Stromal cell of bone marrow (primary cell): Measurements from ENCODE around the gene FOS.

Experiments
- DNase-seq: peaks from one replicate; pipeline ENCODE4 v3.0.0-alpha.2; 2012; ENCODE audit warnings: low read depth

Gene FOS

DNA sequence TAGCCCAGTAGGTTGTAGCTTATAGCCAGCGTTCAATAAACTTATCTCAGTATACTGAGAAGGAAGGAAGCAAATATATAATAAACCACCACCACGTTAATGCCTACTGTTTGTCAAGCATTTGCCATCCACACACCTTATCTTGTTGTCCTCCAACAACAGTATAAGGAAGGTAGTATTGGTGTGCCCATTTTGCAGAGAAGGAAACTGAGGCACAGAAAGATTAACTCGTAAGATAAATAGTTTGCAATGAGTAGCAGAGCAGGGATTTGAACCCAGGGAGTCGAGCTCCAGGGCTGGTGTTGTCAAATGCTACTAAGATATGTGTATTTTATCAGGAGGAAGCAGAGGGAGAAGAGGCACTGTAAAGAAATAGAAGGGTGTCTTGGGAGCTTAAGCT is 27.8 kb upstream of the FOS start:
- DNase-seq = no peak

- DNase-seq = no peak
Observed at GRCh38 chr14:75252254-75252837, 26.3 kb upstream of the FOS start.

DNA sequence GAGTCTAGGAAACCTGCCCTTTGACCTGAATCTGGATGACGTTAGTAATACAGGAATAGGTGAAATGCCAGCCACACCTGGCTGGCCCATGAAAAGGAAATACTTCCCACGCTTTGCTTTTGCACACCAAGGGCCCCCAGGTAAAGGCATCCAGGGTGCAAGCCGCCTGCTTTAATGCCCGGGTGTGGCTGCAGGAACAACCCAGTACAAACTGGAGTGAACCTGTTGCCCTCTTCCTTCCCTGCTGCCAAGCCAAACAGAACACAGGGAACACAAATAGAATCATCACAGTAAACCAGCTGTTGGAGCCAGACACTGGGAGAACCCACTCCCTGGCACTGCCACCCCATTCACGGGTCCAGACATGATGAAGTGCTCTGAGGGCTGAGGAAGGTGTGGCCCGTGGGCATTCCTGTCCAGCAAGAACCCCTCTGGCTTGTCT is 24.2 kb upstream of the FOS start:
- DNase-seq = no peak

- DNase-seq = no peak
Observed at GRCh38 chr14:75254901-75255584, 23.6 kb upstream of the FOS start.

DNA sequence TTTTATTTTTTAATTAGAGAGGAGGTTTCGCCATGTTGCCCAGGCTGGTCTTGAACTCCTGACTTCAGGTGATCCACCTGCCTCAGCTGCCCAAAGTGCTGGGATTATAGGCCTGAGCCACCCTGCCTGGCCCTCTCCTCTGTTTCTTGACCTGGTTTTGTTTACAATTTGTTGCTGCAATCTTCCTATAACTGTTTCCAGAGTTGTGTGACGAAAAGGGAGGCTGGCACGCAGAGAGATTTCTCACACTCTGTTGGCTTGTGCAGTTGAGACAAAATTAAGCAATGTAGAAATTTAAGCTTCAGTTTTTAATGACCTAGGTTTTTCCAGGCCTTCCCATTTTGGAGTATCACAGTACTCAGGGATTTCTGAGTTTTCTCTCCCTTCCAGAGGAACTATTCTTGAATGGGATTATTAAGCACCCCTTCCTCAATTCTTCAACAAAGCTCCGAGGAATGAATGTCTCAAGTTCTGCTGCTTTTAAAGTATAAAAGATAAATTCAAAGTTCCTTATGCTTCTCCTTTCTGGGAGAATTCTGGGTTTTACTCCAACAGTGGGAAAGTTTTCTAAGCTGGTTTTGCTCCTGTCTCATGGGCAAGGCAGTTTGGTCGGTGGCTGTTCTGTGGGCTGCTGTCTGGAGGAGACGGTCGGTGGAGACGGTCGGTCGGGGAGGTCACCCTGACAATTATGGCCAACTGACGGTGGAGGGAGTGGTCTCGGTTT is 20.4 kb upstream of the FOS start:
- DNase-seq = peak; percentile 72

GRCh38 chr14:75258803-75259509 is 19.7 kb upstream of the FOS start:
- peak; percentile 99 for DNase-seq

GRCh38 chr14:75259510-75259855 is 19.1 kb upstream of the FOS start:
- DNase-seq = peak; percentile 54

DNA sequence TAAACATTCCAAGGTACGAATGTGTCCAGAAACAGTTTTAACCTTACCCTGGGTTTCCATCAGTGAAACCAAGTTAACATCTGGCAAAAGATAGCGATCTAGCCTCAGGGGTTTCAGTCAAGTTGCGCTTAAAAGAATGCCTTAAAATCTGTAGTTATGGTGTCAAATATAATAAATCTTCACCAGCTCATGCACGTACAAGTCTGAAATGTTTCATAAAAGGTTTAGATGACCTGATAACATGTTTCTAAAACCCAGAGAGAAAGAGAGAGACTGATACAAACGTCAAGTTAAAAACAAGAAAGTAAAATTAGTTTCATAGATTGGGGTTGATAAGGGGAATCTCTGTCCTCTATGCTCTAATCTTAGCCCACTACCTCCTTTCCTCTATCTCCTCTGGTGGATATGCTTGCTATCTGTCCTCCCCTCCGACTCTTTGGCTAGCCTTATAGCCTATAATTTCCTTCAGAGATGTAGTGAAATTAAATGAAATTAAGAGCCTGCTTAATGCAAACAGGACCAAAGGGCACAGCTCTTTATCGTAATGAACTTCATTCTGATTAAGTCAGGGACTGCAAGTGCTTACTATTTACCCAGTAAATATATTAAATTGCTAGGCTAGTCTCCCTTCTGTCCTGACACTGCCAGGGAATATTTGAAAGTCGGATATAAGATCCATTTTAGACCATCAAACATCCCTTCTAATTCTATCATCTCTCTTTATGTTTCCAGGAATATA is 18.4 kb upstream of the FOS start:
- DNase-seq = no peak

DNA sequence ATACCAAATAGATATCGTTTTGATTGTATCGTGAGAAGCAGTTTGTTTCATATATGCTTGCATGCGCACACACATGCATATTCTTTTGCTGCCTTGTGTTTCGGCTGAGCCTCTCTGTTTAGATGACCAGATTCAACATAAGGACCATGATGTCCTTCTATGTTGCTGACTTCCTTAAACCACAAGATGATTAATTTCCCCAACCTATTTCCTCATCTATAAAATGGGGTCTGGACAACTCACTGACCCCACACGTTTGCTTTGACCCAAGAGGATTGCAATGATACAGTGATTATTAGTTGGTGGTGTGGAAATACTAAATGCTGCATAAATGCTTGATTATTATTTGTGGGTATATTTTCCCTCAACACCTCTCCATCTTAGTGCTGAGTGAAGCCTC is 16.8 kb upstream of the FOS start:
- DNase-seq = no peak

DNA sequence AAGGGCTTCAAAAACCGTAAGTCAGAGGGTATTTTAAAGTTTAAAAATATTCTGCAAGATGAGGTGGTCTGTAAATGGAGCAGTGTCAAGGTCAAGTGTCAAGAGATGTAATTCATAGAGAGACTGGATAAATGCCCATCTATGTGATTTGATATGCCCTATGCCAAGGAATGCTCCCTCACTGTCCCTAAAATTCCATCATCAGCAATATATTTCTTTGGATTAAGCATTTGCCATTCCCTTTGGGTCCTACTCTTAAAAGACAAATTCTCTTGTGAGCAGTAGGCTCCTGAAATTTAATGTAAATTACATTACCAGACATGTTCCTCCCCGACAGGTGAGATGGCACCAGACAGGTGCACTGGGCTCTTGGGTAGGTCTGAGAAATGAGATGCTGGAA is 16.0 kb upstream of the FOS start:
- no peak for DNase-seq

DNA sequence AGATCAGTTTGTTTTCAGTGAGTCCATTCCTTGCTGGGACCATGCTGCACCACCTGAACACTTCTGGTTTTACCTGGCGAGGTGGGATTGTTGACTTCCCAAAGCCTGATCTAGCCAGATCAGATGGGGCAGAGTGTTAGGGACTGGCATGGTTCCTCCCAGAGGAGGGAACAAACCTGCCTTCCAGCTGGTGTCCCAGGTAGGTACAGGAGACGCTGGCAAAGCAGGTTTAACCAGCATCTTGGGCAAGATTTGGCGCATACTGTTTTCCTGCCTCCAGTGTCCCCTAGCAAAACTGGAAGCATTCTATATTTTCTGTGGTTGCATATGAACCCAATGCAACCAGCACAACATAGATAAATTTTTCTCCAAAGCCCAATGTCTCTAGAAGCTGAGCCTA is 14.6 kb upstream of the FOS start:
- no peak for DNase-seq

DNA sequence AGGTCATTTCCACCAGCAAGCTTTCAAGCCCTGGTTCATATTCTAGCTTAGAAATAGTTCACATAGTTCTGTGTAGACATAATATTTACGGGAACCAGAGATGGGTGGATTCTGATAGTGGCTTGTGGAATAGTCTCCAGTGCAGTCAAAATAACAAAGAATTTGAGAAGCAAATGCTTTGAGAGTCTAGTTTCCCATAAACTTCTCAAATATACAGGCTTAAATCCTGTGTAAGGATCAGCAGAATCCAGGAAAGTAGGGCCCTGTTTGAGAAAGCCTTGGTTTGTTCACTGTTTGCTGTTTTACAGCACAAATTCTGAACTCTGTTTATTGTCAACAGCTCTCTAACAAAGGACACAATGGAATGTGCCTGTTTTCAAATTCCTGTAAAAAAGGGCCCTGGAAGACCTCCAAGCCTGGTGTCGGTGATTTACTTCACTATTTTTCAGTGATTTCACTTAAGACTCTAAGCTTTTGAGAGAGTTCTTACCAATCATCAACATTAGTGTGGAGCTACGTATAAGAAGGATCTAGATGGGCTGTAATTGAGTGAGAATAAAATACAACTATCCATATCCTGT is 11.4 kb upstream of the FOS start:
- peak; percentile 49 for DNase-seq

- DNase-seq = no peak
Observed at GRCh38 chr14:75268633-75269550, 9.7 kb upstream of the FOS start.

- DNase-seq = no peak
Observed at GRCh38 chr14:75271514-75271913, 7.1 kb upstream of the FOS start.

DNA sequence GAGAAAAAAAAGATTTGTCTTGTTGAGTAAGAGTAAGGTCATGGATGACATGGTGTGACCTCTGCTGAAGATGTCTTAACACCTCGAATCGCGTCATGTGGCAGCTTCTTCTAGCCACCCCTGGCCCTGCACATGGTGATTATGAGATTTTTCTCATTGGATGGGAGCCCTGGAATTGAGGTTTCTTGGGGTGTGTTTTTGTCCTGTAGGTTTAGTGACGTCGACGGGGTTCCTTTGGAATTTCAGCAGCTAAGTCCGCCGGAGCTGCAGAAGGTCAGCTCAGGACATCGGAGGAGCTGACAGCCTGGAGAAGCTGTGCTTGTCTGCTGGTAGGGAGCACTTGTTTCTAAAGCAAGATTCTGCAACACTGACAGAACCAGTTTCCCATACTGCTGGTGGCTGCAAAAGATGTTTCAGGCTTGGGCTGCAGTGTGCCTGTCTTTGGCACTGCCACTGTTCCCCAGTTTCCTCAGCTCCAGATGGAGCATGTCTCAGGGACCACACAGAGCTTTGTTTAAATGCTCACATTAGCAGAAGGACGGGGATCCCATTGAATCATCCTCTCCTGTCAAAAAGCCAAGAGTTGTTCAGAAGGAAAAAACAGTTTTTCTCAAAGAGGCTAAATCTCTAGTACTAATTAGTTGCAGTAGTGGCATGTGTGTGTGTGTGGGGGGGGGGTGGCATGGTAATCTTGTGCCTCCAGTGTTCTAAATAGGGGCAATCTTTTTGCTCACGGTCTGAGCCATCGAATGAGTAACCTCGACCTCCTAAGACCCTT is 5.2 kb upstream of the FOS start:
- peak; percentile 56 for DNase-seq

DNA sequence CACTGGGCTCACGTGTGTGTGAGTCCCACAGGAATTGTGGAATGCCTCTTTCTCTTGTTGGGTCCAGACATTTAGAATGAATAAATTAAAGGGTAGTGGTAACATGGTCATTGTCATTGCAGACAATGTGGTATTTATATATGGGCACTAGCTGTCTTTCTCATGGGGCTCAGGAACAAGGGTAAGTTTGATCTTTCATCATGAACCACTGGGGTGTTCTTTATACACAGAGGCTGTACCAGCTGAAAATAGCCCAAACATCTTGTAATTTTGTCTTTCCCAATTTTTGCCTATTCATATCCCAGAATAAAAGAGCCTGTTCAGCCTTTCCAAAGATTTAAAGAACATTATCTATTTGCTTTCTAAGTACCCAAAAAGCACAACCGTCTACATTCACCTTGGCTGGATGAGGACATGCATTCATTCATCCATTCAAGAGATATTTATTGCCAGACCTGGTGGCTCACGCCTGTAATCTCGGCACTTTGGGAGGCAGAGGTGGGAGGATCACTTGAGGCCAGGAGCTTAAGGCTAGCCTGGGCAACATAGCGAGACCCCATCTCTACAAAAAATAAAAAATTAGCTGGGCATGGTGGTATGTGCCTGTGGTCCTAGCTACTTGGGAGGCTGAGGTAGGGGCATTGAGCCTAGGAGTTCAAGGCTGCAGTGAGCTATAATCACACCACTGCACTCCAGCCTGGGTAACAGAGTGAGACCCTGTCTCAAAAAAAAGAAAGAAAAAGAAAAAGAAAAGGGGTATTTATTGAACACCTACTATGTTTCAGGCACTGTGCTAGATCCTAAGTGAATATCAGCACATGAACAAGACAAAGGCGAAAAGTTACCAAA is 4.4 kb upstream of the FOS start:
- no peak for DNase-seq

GRCh38 chr14:75274899-75275569 is 3.6 kb upstream of the FOS start:
- DNase-seq = no peak

DNA sequence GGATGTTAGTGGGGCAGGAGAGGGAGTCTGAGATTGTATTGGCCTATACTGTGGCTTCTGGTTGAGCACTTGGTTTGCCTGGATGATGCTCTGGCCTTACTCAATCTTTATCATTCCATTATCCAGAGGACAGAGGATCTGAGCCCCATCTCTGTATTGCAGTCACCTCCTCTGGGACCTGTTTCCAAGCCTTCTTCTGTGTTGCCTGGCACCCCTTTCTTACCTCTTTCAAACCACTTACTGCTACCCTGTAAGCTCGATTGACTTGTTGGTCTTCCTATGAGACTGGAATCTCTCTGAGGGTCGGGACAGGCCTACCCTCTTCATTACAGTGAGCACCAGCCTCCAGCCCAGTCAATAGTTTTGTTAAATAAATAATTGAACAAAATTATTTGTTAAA is 3.0 kb upstream of the FOS start:
- no peak for DNase-seq
